ENCODE measurements around the gene LMO7.
"Not testable (repeated sequence)": the region's sequence is repeated elsewhere in the genome, so short reads cannot be mapped to it uniquely, and the experiment has no call there.

The LMO7 gene

DNA sequence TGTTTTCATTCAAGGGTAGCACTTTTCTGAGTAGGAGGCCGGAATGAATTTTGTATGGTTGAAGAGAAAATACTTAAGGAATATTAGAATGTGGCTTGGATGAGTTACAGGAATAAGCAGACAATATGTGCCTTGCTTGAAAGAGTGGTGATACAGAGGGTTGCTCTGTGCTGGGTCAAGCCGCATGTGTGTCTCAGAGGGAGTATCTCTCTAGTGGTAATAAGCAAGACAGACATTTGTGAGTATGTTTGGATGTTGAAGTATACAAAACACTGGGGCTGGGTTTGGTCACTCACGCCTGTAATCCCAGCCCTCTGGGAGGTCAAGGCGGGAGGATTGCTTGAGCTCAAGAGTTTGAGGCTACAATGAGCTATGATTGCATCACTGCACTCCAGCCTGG, 103.9 kb downstream of the LMO7 start:
- Histone ChIP-seq H3K4me1 (ENCODE audit: control insufficient read depth, insufficient read depth, low read length) (no peaks in the 10 kb centered on the region), H3K4me3 (ENCODE audit: low read depth, low read length) (no peak overlapping the region), H3K9me3 (ENCODE audit: control insufficient read depth, insufficient read depth, low read length) (no peaks in the 10 kb centered on the region), H3K27me3 (ENCODE audit: control insufficient read depth, insufficient read depth, low read length) (no peaks in the 10 kb centered on the region), H3K27ac (ENCODE audit: low read depth, low read length) (no peak overlapping the region), H3K36me3 (ENCODE audit: control insufficient read depth, insufficient read depth, low read length) (no peaks in the 10 kb centered on the region), H3K9ac (ENCODE audit: low read depth, low read length) (no peak overlapping the region)

- H3K9ac ChIP-seq (ENCODE audit: low read depth, low read length); H3K27me3 ChIP-seq (ENCODE audit: control insufficient read depth, insufficient read depth, low read length); H3K36me3 ChIP-seq (ENCODE audit: control insufficient read depth, insufficient read depth, low read length); H3K4me1 ChIP-seq (ENCODE audit: control insufficient read depth, insufficient read depth, low read length); H3K4me3 ChIP-seq (ENCODE audit: low read depth, low read length); H3K27ac ChIP-seq (ENCODE audit: low read depth, low read length); H3K9me3 ChIP-seq (ENCODE audit: control insufficient read depth, insufficient read depth, low read length): not testable (repeated sequence)
Measured at GRCh38 chr13:75743072-75743471, 106.9 kb downstream of the LMO7 start.

DNA sequence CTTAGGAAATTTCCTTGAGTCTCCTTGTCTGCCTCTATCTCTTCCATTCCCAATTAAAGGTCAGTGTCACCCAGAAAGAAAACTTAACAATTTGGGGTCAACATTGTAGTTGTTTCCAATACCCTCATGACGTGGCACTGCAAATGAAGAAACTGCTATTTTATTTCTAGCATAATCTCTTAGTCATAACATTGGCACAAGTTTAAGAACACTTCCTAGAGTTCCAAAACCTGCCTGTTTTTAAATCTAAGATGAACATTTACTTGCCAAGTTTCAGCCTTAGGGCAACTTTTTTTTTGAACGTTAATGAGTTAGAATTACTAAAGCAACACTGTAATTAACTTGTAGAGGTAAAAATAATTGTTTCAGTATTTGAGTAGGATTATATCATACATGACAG, 108.0 kb downstream of the LMO7 start:
- no peak overlapping the region for H3K9ac ChIP-seq (ENCODE audit: low read depth, low read length)
- no peaks in the 10 kb centered on the region for H3K9me3 ChIP-seq (ENCODE audit: control insufficient read depth, insufficient read depth, low read length)
- H3K36me3 ChIP-seq (ENCODE audit: control insufficient read depth, insufficient read depth, low read length), result no peaks in the 10 kb centered on the region
- no peak overlapping the region for H3K4me3 ChIP-seq (ENCODE audit: low read depth, low read length)
- no peak overlapping the region for H3K27ac ChIP-seq (ENCODE audit: low read depth, low read length)
- H3K27me3 ChIP-seq (ENCODE audit: control insufficient read depth, insufficient read depth, low read length), result no peaks in the 10 kb centered on the region
- no peaks in the 10 kb centered on the region for H3K4me1 ChIP-seq (ENCODE audit: control insufficient read depth, insufficient read depth, low read length)

DNA sequence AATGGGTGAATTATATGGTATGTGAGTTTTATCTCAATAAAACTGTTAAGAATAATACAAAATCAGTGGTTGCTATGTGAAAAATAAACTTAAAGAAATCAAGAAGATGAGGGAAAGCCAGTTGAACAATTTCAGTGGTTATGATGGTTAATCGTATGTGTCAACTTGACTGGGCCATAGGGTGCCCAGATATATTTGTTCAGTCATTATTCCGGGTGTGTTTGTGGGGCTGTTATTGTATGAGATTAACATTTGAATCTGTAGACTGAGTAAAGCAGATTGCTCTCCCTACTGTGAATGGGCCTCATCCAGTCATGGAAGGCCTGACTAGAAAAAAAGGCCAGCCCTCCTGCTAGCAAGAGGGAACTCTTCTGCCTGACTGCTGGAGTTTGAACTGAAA, 109.3 kb downstream of the LMO7 start:
- no peaks in the 10 kb centered on the region for H3K27me3 ChIP-seq (ENCODE audit: control insufficient read depth, insufficient read depth, low read length)
- no peak overlapping the region for H3K27ac ChIP-seq (ENCODE audit: low read depth, low read length)
- no peaks in the 10 kb centered on the region for H3K36me3 ChIP-seq (ENCODE audit: control insufficient read depth, insufficient read depth, low read length)
- H3K4me1 ChIP-seq (ENCODE audit: control insufficient read depth, insufficient read depth, low read length), result no peaks in the 10 kb centered on the region
- no peaks in the 10 kb centered on the region for H3K9me3 ChIP-seq (ENCODE audit: control insufficient read depth, insufficient read depth, low read length)
- no peak overlapping the region for H3K4me3 ChIP-seq (ENCODE audit: low read depth, low read length)
- no peak overlapping the region for H3K9ac ChIP-seq (ENCODE audit: low read depth, low read length)

- H3K4me3 ChIP-seq (ENCODE audit: low read depth, low read length), result no peak overlapping the region
- no peak overlapping the region for H3K27ac ChIP-seq (ENCODE audit: low read depth, low read length)
- H3K9ac ChIP-seq (ENCODE audit: low read depth, low read length), result no peak overlapping the region
- H3K4me1 ChIP-seq (ENCODE audit: control insufficient read depth, insufficient read depth, low read length), result no peaks in the 10 kb centered on the region
- H3K27me3 ChIP-seq (ENCODE audit: control insufficient read depth, insufficient read depth, low read length), result no peaks in the 10 kb centered on the region
- H3K36me3 ChIP-seq (ENCODE audit: control insufficient read depth, insufficient read depth, low read length), result no peaks in the 10 kb centered on the region
- 0 out of 2 replicates have a peak, but pooled peaks cover 1% of the 10 kb centered on the region for H3K9me3 ChIP-seq (ENCODE audit: control insufficient read depth, insufficient read depth, low read length)
Measured at GRCh38 chr13:75748874-75749273, 112.7 kb downstream of the LMO7 start.

GRCh38 chr13:75749407-75749806, 113.3 kb downstream of the LMO7 start:
- no peaks in the 10 kb centered on the region for H3K27me3 ChIP-seq (ENCODE audit: control insufficient read depth, insufficient read depth, low read length)

GRCh38 chr13:75751350-75751749, 115.2 kb downstream of the LMO7 start:
- H3K27ac ChIP-seq (ENCODE audit: low read depth, low read length), result no peak overlapping the region
- H3K4me3 ChIP-seq (ENCODE audit: low read depth, low read length), result no peak overlapping the region
- H3K36me3 ChIP-seq (ENCODE audit: control insufficient read depth, insufficient read depth, low read length), result no peaks in the 10 kb centered on the region
- no peak overlapping the region for H3K9ac ChIP-seq (ENCODE audit: low read depth, low read length)
- no peaks in the 10 kb centered on the region for H3K4me1 ChIP-seq (ENCODE audit: control insufficient read depth, insufficient read depth, low read length)
- H3K9me3 ChIP-seq (ENCODE audit: control insufficient read depth, insufficient read depth, low read length), result peaks cover 5% of the 10 kb centered on the region; the same call in 1 of the 2 replicates
- no peaks in the 10 kb centered on the region for H3K27me3 ChIP-seq (ENCODE audit: control insufficient read depth, insufficient read depth, low read length)

More at GRCh38 chr13:75749407-75749806, 113.3 kb downstream of the LMO7 start:
- no peak overlapping the region for H3K4me3 ChIP-seq (ENCODE audit: low read depth, low read length)
- peaks cover 5% of the 10 kb centered on the region; the same call in 1 of the 2 replicates for H3K9me3 ChIP-seq (ENCODE audit: control insufficient read depth, insufficient read depth, low read length)
- no peaks in the 10 kb centered on the region for H3K36me3 ChIP-seq (ENCODE audit: control insufficient read depth, insufficient read depth, low read length)
- no peak overlapping the region for H3K9ac ChIP-seq (ENCODE audit: low read depth, low read length)
- no peak overlapping the region for H3K27ac ChIP-seq (ENCODE audit: low read depth, low read length)
- no peaks in the 10 kb centered on the region for H3K4me1 ChIP-seq (ENCODE audit: control insufficient read depth, insufficient read depth, low read length)

DNA sequence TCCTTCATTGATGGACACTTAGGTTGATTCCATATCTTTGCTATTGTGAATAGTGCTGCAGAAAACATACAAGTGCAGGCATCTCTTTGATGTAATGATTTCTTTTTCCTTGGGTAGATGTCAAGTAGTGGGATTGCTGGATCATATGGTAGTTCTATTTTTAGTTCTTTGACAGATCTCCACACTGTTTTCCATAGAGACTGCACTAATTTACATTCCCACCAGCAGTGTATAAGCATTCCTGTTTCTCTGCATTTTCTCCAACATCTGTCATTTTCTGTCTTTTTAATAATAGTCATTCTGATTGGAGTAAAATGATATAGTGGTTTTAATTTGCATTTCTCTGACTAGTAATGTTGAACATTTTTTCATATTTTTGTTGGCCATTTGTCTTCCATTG, 116.7 kb downstream of the LMO7 start:
- H3K27ac ChIP-seq (ENCODE audit: low read depth, low read length), result no peak overlapping the region
- no peak overlapping the region for H3K9ac ChIP-seq (ENCODE audit: low read depth, low read length)
- H3K9me3 ChIP-seq (ENCODE audit: control insufficient read depth, insufficient read depth, low read length), result peaks cover 5% of the 10 kb centered on the region; the same call in 1 of the 2 replicates
- H3K27me3 ChIP-seq (ENCODE audit: control insufficient read depth, insufficient read depth, low read length), result no peaks in the 10 kb centered on the region
- H3K36me3 ChIP-seq (ENCODE audit: control insufficient read depth, insufficient read depth, low read length), result no peaks in the 10 kb centered on the region
- H3K4me1 ChIP-seq (ENCODE audit: control insufficient read depth, insufficient read depth, low read length), result no peaks in the 10 kb centered on the region
- no peak overlapping the region for H3K4me3 ChIP-seq (ENCODE audit: low read depth, low read length)

DNA sequence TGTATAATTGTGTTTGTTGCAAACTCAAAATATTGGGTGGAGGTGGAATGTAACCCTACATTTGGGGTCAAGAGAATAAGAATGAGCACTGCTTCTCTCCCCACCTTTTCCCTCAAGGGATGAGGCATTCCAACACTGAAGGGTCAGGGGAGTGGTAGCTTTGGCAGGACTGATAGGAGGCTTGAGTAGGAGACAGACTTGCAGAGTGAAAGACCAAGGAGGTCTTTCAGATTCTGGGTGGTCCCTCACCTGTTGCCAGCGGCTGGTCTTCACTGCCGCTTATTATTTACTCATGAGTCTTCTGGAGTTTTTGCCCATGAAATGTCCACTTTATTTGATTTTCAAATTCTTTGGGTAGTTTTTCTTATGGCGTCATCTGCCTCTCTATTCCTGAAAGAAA, 118.8 kb downstream of the LMO7 start:
- Histone ChIP-seq H3K4me1 (ENCODE audit: control insufficient read depth, insufficient read depth, low read length) (no peaks in the 10 kb centered on the region), H3K9me3 (ENCODE audit: control insufficient read depth, insufficient read depth, low read length) (peaks cover 5% of the 10 kb centered on the region; the same call in 1 of the 2 replicates), H3K27ac (ENCODE audit: low read depth, low read length) (no peak overlapping the region), H3K36me3 (ENCODE audit: control insufficient read depth, insufficient read depth, low read length) (no peaks in the 10 kb centered on the region), H3K27me3 (ENCODE audit: control insufficient read depth, insufficient read depth, low read length) (no peaks in the 10 kb centered on the region), H3K9ac (ENCODE audit: low read depth, low read length) (no peak overlapping the region), H3K4me3 (ENCODE audit: low read depth, low read length) (no peak overlapping the region)

DNA sequence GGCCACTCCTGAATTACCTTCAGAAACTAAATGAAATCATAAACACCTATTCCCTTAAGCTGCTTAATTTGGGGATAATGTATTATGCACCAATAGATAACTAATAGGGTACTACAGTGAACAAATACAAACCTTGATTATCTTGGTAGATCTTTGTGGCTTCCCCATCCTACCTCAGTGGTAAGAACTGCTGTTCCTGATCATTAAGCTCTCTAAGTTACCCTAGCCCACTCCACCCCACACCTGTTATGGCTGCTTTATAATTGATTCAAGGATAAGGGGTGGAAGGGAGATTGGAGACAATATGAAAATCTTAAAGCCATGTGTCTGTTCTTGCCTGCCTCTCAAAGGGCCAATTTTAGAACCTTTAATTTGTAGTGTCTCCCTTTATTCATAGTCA, 121.2 kb downstream of the LMO7 start:
- Histone ChIP-seq H3K4me1 (ENCODE audit: control insufficient read depth, insufficient read depth, low read length) (no peaks in the 10 kb centered on the region), H3K9ac (ENCODE audit: low read depth, low read length) (no peak overlapping the region), H3K4me3 (ENCODE audit: low read depth, low read length) (no peak overlapping the region), H3K27me3 (ENCODE audit: control insufficient read depth, insufficient read depth, low read length) (no peaks in the 10 kb centered on the region), H3K36me3 (ENCODE audit: control insufficient read depth, insufficient read depth, low read length) (no peaks in the 10 kb centered on the region), H3K27ac (ENCODE audit: low read depth, low read length) (no peak overlapping the region), H3K9me3 (ENCODE audit: control insufficient read depth, insufficient read depth, low read length) (peaks cover 5% of the 10 kb centered on the region; the same call in 1 of the 2 replicates)

GRCh38 chr13:75759531-75759930, 123.4 kb downstream of the LMO7 start:
- Histone ChIP-seq H3K4me1 (ENCODE audit: control insufficient read depth, insufficient read depth, low read length) (no peaks in the 10 kb centered on the region), H3K36me3 (ENCODE audit: control insufficient read depth, insufficient read depth, low read length) (no peaks in the 10 kb centered on the region), H3K4me3 (ENCODE audit: low read depth, low read length) (no peak overlapping the region), H3K9ac (ENCODE audit: low read depth, low read length) (no peak overlapping the region), H3K27me3 (ENCODE audit: control insufficient read depth, insufficient read depth, low read length) (no peaks in the 10 kb centered on the region), H3K9me3 (ENCODE audit: control insufficient read depth, insufficient read depth, low read length) (no peaks in the 10 kb centered on the region), H3K27ac (ENCODE audit: low read depth, low read length) (no peak overlapping the region)

Data from HUES48 (cell line).